B cell (primary cell): Measurements from ENCODE around the gene NUDT19. TPM values are rescaled to one million over a fixed set of nuclear protein-coding genes. Genes with fewer than 3 reads are reported as not detected.

Source experiments
- ATAC-seq: fragments of 200-7000 bp; cut with Tn5 transposase; one replicate; pipeline ENCODE4 v1.10.0; 2021; ENCODE audit warnings: low read depth, mild to moderate bottlenecking, moderate number of reproducible peaks, moderate library complexity
- CTCF ChIA-PET: fragments of 350-600 bp; sonication (Branson Sonifier 250); formaldehyde crosslinking; loops from one replicate; lab custom pipeline; 2021; ENCODE audit warnings: antibody characterized with exemption, inconsistent platforms; lab: Charles Lee
- POLR2A ChIA-PET: fragments of 350-600 bp; sonication (Branson Sonifier 250); formaldehyde crosslinking; loops from one replicate; lab custom pipeline; 2021; ENCODE audit warnings: antibody characterized with exemption; lab: Charles Lee
- DNase-seq: peaks from one replicate; pipeline ENCODE4 v3.0.0; 2013
- H2AFZ ChIP-seq: 2 replicates; pipeline ENCODE4 v1.6.1; 2012; ENCODE audit warnings: mild to moderate bottlenecking, low read depth, low read length; ENCODE audit not compliant: insufficient read depth, poor library complexity, severe bottlenecking
- H3K27ac ChIP-seq, 2 donors: 1 replicate in 1 of 2; 2 replicates in 1 of 2; pipeline ENCODE4 v1.5.1; 2012 to 2013; ENCODE audit warnings: low read length in 2 of 2, mild to moderate bottlenecking in 2 of 2, moderate library complexity in 1 of 2
- H3K27me3 ChIP-seq, 4 experiments: fragments of 200-600 bp in 1 of 4; sonication (generic) in 1 of 4; replicated peaks in 1 of 4; 1 replicate in 2 of 4; 2 replicates in 2 of 4; pipeline versions ENCODE4 v1.6.1 to v1.7.0; 2013 to 2016; ENCODE audit warnings: low read length in 3 of 4, mild to moderate bottlenecking in 2 of 4, mixed read lengths in 1 of 4, moderate library complexity in 1 of 4; ENCODE audit not compliant: insufficient read depth in 4 of 4, control insufficient read depth in 3 of 4; ENCODE audit errors: control extremely low read depth in 1 of 4
- H3K36me3 ChIP-seq, 2 experiments: replicated peaks in 1 of 2; 1 replicate in 1 of 2; 2 replicates in 1 of 2; pipeline versions ENCODE4 v1.6.1 to v1.7.1; 2013; ENCODE audit warnings: low read length in 1 of 2; ENCODE audit not compliant: insufficient read depth in 2 of 2, control insufficient read depth in 1 of 2; ENCODE audit errors: control extremely low read depth in 1 of 2, extremely low read depth in 1 of 2
- H3K4me1 ChIP-seq, 2 donors: fragments of 200-600 bp in 1 of 2; sonication (generic) in 1 of 2; 1 replicate in 1 of 2; 2 replicates in 1 of 2; pipeline versions ENCODE4 v1.5.1 to v1.6.1; 2013 to 2017; ENCODE audit warnings: low read length in 2 of 2; ENCODE audit not compliant: control insufficient read depth in 2 of 2, insufficient read depth in 2 of 2
- H3K4me2 ChIP-seq: replicated peaks from 2 replicates; pipeline ENCODE3; 2012; ENCODE audit warnings: mild to moderate bottlenecking, low read depth, low read length; ENCODE audit not compliant: poor library complexity, severe bottlenecking
- H3K4me3 ChIP-seq, 5 experiments: fragments of 200-600 bp in 1 of 5; sonication (generic) in 1 of 5; 1 replicate in 3 of 5; 2 replicates in 2 of 5; pipeline versions ENCODE4 v1.5.1 to v1.7.0; 2011 to 2016; ENCODE audit warnings: low read length in 4 of 5, mild to moderate bottlenecking in 4 of 5, low read depth in 2 of 5, control low read depth in 1 of 5, moderate library complexity in 1 of 5; ENCODE audit not compliant: insufficient read depth in 1 of 5; ENCODE audit errors: control extremely low read depth in 1 of 5, extremely low read depth in 1 of 5
- H3K79me2 ChIP-seq: fragments of 200-600 bp; sonication (generic); one replicate; pipeline ENCODE4 v1.6.0; 2016; ENCODE audit warnings: low read length; ENCODE audit not compliant: control insufficient read depth, insufficient read depth
- H3K9ac ChIP-seq: fragments of 200-600 bp; sonication (generic); 2 replicates; pipeline ENCODE4 v1.6.1; 2017; ENCODE audit warnings: mild to moderate bottlenecking, low read length, moderate library complexity
- H3K9me3 ChIP-seq, 3 donors: one replicate each; pipeline versions ENCODE4 v1.6.1 to v1.7.1; 2013; ENCODE audit warnings: low read length in 2 of 3; ENCODE audit not compliant: control insufficient read depth in 2 of 3, insufficient read depth in 1 of 3; ENCODE audit errors: control extremely low read depth in 1 of 3
- H4K20me1 ChIP-seq: 2 replicates; pipeline ENCODE4 v1.6.0; 2012; ENCODE audit warnings: mild to moderate bottlenecking, low read length; ENCODE audit not compliant: insufficient read depth, control insufficient read depth, poor library complexity, severe bottlenecking
- H3K27ac Mint-ChIP-seq: one replicate; pipeline ENCODE4 v1.8.0; 2021; ENCODE audit warnings: mixed read lengths
- H3K27me3 Mint-ChIP-seq: one replicate; pipeline ENCODE4 v1.8.0; 2021; ENCODE audit warnings: mixed read lengths
- H3K4me1 Mint-ChIP-seq: one replicate; pipeline ENCODE4 v1.8.0; 2021; ENCODE audit warnings: mixed read lengths
- H3K4me3 Mint-ChIP-seq: one replicate; pipeline ENCODE4 v1.8.0; 2021; ENCODE audit warnings: mixed read lengths
- H3K9me3 Mint-ChIP-seq: one replicate; pipeline ENCODE4 v1.8.0; 2022; ENCODE audit warnings: mixed read lengths; ENCODE audit not compliant: insufficient read depth
- EZH2 ChIP-seq: IDR thresholded peaks from 2 replicates; pipeline ENCODE4 v1.6.1; 2012; ENCODE audit warnings: borderline replicate concordance, low read depth, mild to moderate bottlenecking, moderate library complexity, low read length; ENCODE audit not compliant: insufficient read depth, poor library complexity, severe bottlenecking
- WGBS: methylation state at CpG from one replicate; pipeline ENCODE4 v1.1.5; 2013; ENCODE audit warnings: missing lambda C conversion rate; ENCODE audit not compliant: insufficient coverage; 5-methylcytosine and 5-hydroxymethylcytosine counted together
- intact Hi-C: fragments of 100-400 bp; cut with micrococcal nuclease; formaldehyde crosslinking; loops from one replicate; pipeline ENCODE4 v1.10.0; 2022
- polyA plus RNA-seq: library from polyadenylated mRNA; depleted of rRNA; stranded (reverse); fragments of >200 nt; gene quantifications from 2 replicates; pipeline ENCODE4 v1.2.3, GENCODE V29; 2012
- small RNA-seq: library from RNA; depleted of rRNA; stranded (forward); fragments of <200 nt; gene quantifications from one replicate; pipeline ENCODE3, GENCODE V24; 2012; ENCODE audit warnings: low replicate concordance, low read depth; ENCODE audit not compliant: insufficient read length
- total RNA-seq, 2 donors: library from RNA; stranded (reverse); fragments of 120-200 nt in 1 of 2; gene quantifications; 1 replicate in 1 of 2; 2 replicates in 1 of 2; pipeline versions ENCODE4 v1.2.3 to v1.2.4, GENCODE V29; 2013 to 2022
- TF ChIP-seq, protein P1 (sequence below): fragments of 200-600 bp; IDR thresholded peaks from one replicate; pipeline ENCODE4 v1.8.0; 2022; ENCODE audit warnings: antibody characterized with exemption, mild to moderate bottlenecking

The NUDT19 gene
- total and polyA plus RNA-seq, 2 donors (not counting 1 experiment from before 2014, with no cell fraction given): 3.6 to 7.1 TPM

DNA sequence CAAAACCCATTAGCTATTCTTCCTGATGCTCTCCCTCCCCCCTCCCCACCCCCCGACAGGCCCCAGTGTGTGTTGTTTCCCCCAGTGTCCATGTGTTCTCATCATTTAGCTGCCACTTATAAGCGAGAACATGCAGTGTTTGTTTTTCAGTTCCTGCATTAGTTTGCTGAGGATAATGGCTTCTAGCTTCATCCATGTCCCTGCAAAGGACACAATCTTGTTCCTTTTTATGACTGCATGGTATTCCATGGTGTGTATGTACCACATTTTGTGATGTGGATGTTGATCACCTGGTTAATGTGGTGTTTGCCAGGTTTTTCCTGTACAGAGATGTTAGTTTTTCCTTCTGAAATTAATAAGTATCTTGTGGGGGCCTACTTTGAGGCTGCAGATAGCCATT, 59.4 kb downstream of the NUDT19 start:
- CTCF ChIA-PET: no interaction called here
- no peak overlapping the region for H3K27ac Mint-ChIP-seq
- H4K20me1 ChIP-seq: no peaks in the 10 kb centered on the region
- H2AFZ ChIP-seq: no peak overlapping the region
- H3K9me3 Mint-ChIP-seq: no peaks in the 10 kb centered on the region
- POLR2A ChIA-PET: no interaction called here
- ATAC-seq (no peak), DNase-seq (no peak)
- H3K9me3 ChIP-seq: no peaks in the 10 kb centered on the region
- no peaks in the 10 kb centered on the region for H3K4me1 Mint-ChIP-seq
- no peaks in the 10 kb centered on the region for H3K4me1 ChIP-seq
- H3K4me2 ChIP-seq: no peak overlapping the region
- no peaks in the 10 kb centered on the region for H3K36me3 ChIP-seq
- intact Hi-C loops: no loop called here
- H3K79me2 ChIP-seq: no peaks in the 10 kb centered on the region
- H3K4me3 ChIP-seq: no peak overlapping the region
- no peak overlapping the region for H3K27ac ChIP-seq
- TF ChIP-seq, protein P1, sequence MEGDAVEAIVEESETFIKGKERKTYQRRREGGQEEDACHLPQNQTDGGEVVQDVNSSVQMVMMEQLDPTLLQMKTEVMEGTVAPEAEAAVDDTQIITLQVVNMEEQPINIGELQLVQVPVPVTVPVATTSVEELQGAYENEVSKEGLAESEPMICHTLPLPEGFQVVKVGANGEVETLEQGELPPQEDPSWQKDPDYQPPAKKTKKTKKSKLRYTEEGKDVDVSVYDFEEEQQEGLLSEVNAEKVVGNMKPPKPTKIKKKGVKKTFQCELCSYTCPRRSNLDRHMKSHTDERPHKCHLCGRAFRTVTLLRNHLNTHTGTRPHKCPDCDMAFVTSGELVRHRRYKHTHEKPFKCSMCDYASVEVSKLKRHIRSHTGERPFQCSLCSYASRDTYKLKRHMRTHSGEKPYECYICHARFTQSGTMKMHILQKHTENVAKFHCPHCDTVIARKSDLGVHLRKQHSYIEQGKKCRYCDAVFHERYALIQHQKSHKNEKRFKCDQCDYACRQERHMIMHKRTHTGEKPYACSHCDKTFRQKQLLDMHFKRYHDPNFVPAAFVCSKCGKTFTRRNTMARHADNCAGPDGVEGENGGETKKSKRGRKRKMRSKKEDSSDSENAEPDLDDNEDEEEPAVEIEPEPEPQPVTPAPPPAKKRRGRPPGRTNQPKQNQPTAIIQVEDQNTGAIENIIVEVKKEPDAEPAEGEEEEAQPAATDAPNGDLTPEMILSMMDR: no peak
- TF ChIP-seq EZH2: no peak
- no peak overlapping the region for H3K4me3 Mint-ChIP-seq
- H3K27me3 ChIP-seq: peaks cover 0 to 7% (median 3%) of the 10 kb centered on the region in 4 experiments
- no peak overlapping the region for H3K9ac ChIP-seq
- H3K27me3 Mint-ChIP-seq: peaks cover 20% of the 10 kb centered on the region
- no CpG with 5 or more reads among the region's 2 CpGs for WGBS

DNA sequence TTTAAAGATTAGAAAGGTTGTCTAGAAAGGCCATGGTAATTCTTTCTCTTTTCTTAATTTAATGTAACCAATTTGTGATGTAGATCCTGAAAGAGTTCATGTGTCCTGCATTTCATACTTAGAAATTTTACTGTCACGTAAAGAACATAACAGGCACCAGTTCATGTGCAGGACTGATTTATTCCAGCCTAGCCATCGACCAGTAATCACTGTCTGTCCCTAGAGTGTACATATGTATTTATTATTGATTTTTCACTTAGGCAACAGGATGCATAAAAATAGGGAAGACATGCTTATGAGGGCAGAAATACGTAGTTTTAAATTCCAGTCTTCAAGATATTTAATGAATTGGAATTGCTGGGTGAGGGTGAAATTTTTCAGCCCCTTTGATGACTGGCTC, 65.6 kb downstream of the NUDT19 start:
- Histone ChIP-seq H3K4me3 (no peak overlapping the region), H2AFZ (no peak overlapping the region), H3K27ac (no peak overlapping the region), H4K20me1 (no peaks in the 10 kb centered on the region), H3K36me3 (no peaks in the 10 kb centered on the region), H3K4me1 (no peaks in the 10 kb centered on the region), H3K9me3 (peaks cover 0 to 15% (median 2%) of the 10 kb centered on the region in 3 donors), H3K27me3 (peaks cover 0 to 2% (median 0%) of the 10 kb centered on the region in 4 experiments), H3K9ac (no peak overlapping the region), H3K4me2 (no peak overlapping the region), H3K79me2 (no peaks in the 10 kb centered on the region)
- TF ChIP-seq EZH2: no peak
- TF ChIP-seq, protein P1: no peak
- intact Hi-C loops: no loop called here
- DNase-seq: no peak
- WGBS: no CpG with 5 or more reads among the region's 3 CpGs
- POLR2A ChIA-PET: no interaction called here
- CTCF ChIA-PET: interaction anchor here (0.6 kb wide), 1 partner anchor 407 kb away, joined by 3 read pairs; no protein-coding TSS in a partner anchor
- H3K27me3 Mint-ChIP-seq: peaks cover 5% of the 10 kb centered on the region
- no peaks in the 10 kb centered on the region for H3K4me1 Mint-ChIP-seq
- no peak for ATAC-seq
- peaks cover 5% of the 10 kb centered on the region for H3K9me3 Mint-ChIP-seq
- no peak overlapping the region for H3K4me3 Mint-ChIP-seq
- no peak overlapping the region for H3K27ac Mint-ChIP-seq

Small RNA genes within 50 kb of the gene (small RNA-seq; reads per million reads assigned to genes)
- gene RN7SL789P: not detected

Other genes starting within 250 kb of the NUDT19 start
- gene PDCD5, start 110.6 kb upstream of the NUDT19 start, total RNA-seq: 39.5 and 43.2 TPM in 2 replicates
- gene PDCD5, start 110.6 kb upstream of the NUDT19 start, polyA plus RNA-seq: 34.8 and 57.8 TPM in 2 replicates
- 43.8 and 45.6 TPM in 2 replicates for gene ANKRD27, start 16.6 kb upstream of the NUDT19 start, total RNA-seq
- gene ANKRD27, start 16.6 kb upstream of the NUDT19 start, polyA plus RNA-seq: 12.9 and 16.7 TPM in 2 replicates
- 0.25 and 0.29 TPM in 2 replicates for gene RGS9BP, start 16.0 kb upstream of the NUDT19 start, total RNA-seq
- 0.03 and 0.07 TPM in 2 replicates for gene RGS9BP, start 16.0 kb upstream of the NUDT19 start, polyA plus RNA-seq
- gene TDRD12, start 27.9 kb downstream of the NUDT19 start, total RNA-seq: 0.68 and 1.1 TPM in 2 replicates
- gene TDRD12, start 27.9 kb downstream of the NUDT19 start, polyA plus RNA-seq: 0.30 and 0.74 TPM in 2 replicates
- 0.49 and 0.62 TPM in 2 replicates for gene SLC7A9, start 177.9 kb downstream of the NUDT19 start, total RNA-seq
- gene SLC7A9, start 177.9 kb downstream of the NUDT19 start, polyA plus RNA-seq: 0.19 and 0.94 TPM in 2 replicates